Measurements from ENCODE around the gene ACAD8.
"Not testable (repeated sequence)": the region's sequence is repeated elsewhere in the genome, so short reads cannot be mapped to it uniquely, and the experiment has no call there.

Gene ACAD8

GRCh38 chr11:134254433-134255183, 1.2 kb downstream of the ACAD8 start:
- H3K4me3 ChIP-seq (ENCODE audit: control insufficient read depth, low read depth, low read length) = peak overlapping the region; percentile 98
- DNase-seq (ENCODE audit: low read depth) = no peak
- no peak for TF ChIP-seq CTCF (IDR thresholded peaks at IDR 0.05; ENCODE audit: control insufficient read depth, insufficient read depth, low read depth, low read length, missing control alignments)

- not testable (repeated sequence) for H3K4me3 ChIP-seq (ENCODE audit: control insufficient read depth, low read depth, low read length); DNase-seq (ENCODE audit: low read depth)
Measured at GRCh38 chr11:134255184-134255561, 1.8 kb downstream of the ACAD8 start.

- no peak overlapping the region for H3K4me3 ChIP-seq (ENCODE audit: control insufficient read depth, low read depth, low read length)
- TF ChIP-seq CTCF (IDR thresholded peaks at IDR 0.05; ENCODE audit: control insufficient read depth, insufficient read depth, low read depth, low read length, missing control alignments) = no peak
- no peak for DNase-seq (ENCODE audit: low read depth)
Measured at GRCh38 chr11:134257101-134257500, 3.7 kb downstream of the ACAD8 start.

GRCh38 chr11:134258577-134258976, 5.2 kb downstream of the ACAD8 start:
- DNase-seq (ENCODE audit: low read depth) = no peak
- no peak overlapping the region for H3K4me3 ChIP-seq (ENCODE audit: control insufficient read depth, low read depth, low read length)
- no peak for TF ChIP-seq CTCF (IDR thresholded peaks at IDR 0.05; ENCODE audit: control insufficient read depth, insufficient read depth, low read depth, low read length, missing control alignments)

GRCh38 chr11:134260503-134260902, 7.1 kb downstream of the ACAD8 start:
- H3K4me3 ChIP-seq (ENCODE audit: control insufficient read depth, low read depth, low read length) = no peak overlapping the region

GRCh38 chr11:134260983-134261382, 7.6 kb downstream of the ACAD8 start:
- no peak for TF ChIP-seq CTCF (IDR thresholded peaks at IDR 0.05; ENCODE audit: control insufficient read depth, insufficient read depth, low read depth, low read length, missing control alignments)
- no peak for DNase-seq (ENCODE audit: low read depth)
- H3K4me3 ChIP-seq (ENCODE audit: control insufficient read depth, low read depth, low read length) = no peak overlapping the region

More at GRCh38 chr11:134260503-134260902, 7.1 kb downstream of the ACAD8 start:
- DNase-seq (ENCODE audit: low read depth) = no peak
- TF ChIP-seq CTCF (IDR thresholded peaks at IDR 0.05; ENCODE audit: control insufficient read depth, insufficient read depth, low read depth, low read length, missing control alignments) = no peak

- H3K4me3 ChIP-seq (ENCODE audit: control insufficient read depth, low read depth, low read length) = no peak overlapping the region
- TF ChIP-seq CTCF (IDR thresholded peaks at IDR 0.05; ENCODE audit: control insufficient read depth, insufficient read depth, low read depth, low read length, missing control alignments) = peak; percentile 67
- no peak for DNase-seq (ENCODE audit: low read depth)
Measured at GRCh38 chr11:134261626-134262488, 8.5 kb downstream of the ACAD8 start.

Data from AG09309 (cell line).